ENCODE data around the gene GIMAP2.
"Not testable (repeated sequence)": the region's sequence is repeated elsewhere in the genome, so short reads cannot be mapped to it uniquely, and the experiment has no call there.

DNA sequence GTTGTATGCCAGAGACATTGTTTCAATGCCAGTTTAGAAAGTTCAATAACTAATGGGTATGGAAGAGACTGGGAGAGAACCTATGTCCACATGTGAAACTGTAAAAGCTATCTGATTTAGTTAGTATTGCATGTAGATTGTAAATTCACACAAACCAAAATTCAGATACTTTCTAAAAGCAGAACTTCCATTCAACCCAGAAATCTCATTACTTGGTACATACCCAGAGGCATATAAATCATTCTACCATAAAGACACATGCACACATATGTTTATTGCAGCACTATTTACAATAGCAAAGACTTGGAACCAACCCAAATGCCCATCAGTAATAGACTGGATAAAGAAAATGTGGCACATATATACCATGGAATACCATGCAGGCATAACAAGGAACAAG lies 22.7 kb upstream of the GIMAP2 start:
- TF ChIP-seq, protein P1, sequence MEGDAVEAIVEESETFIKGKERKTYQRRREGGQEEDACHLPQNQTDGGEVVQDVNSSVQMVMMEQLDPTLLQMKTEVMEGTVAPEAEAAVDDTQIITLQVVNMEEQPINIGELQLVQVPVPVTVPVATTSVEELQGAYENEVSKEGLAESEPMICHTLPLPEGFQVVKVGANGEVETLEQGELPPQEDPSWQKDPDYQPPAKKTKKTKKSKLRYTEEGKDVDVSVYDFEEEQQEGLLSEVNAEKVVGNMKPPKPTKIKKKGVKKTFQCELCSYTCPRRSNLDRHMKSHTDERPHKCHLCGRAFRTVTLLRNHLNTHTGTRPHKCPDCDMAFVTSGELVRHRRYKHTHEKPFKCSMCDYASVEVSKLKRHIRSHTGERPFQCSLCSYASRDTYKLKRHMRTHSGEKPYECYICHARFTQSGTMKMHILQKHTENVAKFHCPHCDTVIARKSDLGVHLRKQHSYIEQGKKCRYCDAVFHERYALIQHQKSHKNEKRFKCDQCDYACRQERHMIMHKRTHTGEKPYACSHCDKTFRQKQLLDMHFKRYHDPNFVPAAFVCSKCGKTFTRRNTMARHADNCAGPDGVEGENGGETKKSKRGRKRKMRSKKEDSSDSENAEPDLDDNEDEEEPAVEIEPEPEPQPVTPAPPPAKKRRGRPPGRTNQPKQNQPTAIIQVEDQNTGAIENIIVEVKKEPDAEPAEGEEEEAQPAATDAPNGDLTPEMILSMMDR (IDR thresholded peaks at IDR 0.05; ENCODE audit: insufficient read depth, low read length, poor library complexity, severe bottlenecking), result not testable (repeated sequence)
- not testable (repeated sequence) for TF ChIP-seq EZH2phosphoT487 (conservative IDR thresholded peaks at IDR 0.05; ENCODE audit: low read length)
